Neural cell (in vitro differentiated cells): ENCODE measurements around the gene LPCAT3. TPM values are rescaled to one million over a fixed set of nuclear protein-coding genes. Genes with fewer than 3 reads are reported as not detected.
"Not testable (repeated sequence)": the region's sequence is repeated elsewhere in the genome, so short reads cannot be mapped to it uniquely, and the experiment has no call there.

Experiments
- H2AFZ ChIP-seq: fragments of 200-600, 300-800 bp; sonication (generic), shearing (Covaris generic); 2 replicates; pipeline ENCODE4 v1.6.0; 2014; ENCODE audit warnings: low read depth, mild to moderate bottlenecking, antibody characterized with exemption, low read length, moderate library complexity
- H3F3A ChIP-seq: fragments of 200-600 bp; shearing (Covaris generic); 2 replicates; pipeline ENCODE4 v1.6.1; 2016; ENCODE audit warnings: mild to moderate bottlenecking, moderate library complexity, mixed read lengths, antibody characterized with exemption, low read length; ENCODE audit not compliant: insufficient read depth, poor library complexity, severe bottlenecking
- H3K27ac ChIP-seq: fragments of 200-600, 300-800 bp; sonication (generic), shearing (Covaris generic); 2 replicates; pipeline ENCODE4 v1.5.1; 2014; ENCODE audit warnings: mild to moderate bottlenecking, low read length, moderate library complexity
- H3K27me3 ChIP-seq: fragments of 300-800, 200-600 bp; sonication (generic), shearing (Covaris generic); 2 replicates; pipeline ENCODE4 v1.6.0; 2014; ENCODE audit warnings: mild to moderate bottlenecking, low read depth, low read length, moderate library complexity; ENCODE audit not compliant: insufficient read depth
- H3K36me3 ChIP-seq: fragments of 300-800, 200-600 bp; sonication (generic), shearing (Covaris generic); 2 replicates; pipeline ENCODE4 v1.5.1; 2014; ENCODE audit warnings: mild to moderate bottlenecking, antibody characterized with exemption, low read length, moderate library complexity; ENCODE audit not compliant: insufficient read depth
- H3K4me2 ChIP-seq: fragments of 300-800, 200-600 bp; sonication (generic), shearing (Covaris generic); 2 replicates; pipeline ENCODE4 v1.6.0; 2014; ENCODE audit warnings: mild to moderate bottlenecking, low read length
- H3K4me3 ChIP-seq: fragments of 300-800, 200-600 bp; sonication (generic), shearing (Covaris generic); 2 replicates; pipeline ENCODE4 v1.5.1; 2014; ENCODE audit warnings: mild to moderate bottlenecking, low read length, moderate library complexity
- H3K79me2 ChIP-seq: fragments of 200-600 bp; shearing (Covaris generic); replicated peaks from 2 replicates; pipeline ENCODE4 v1.6.0; 2014; ENCODE audit warnings: mild to moderate bottlenecking, low read length, moderate library complexity; ENCODE audit not compliant: insufficient read depth
- H3K9ac ChIP-seq: fragments of 300-800, 200-600 bp; sonication (generic), shearing (Covaris generic); 2 replicates; pipeline ENCODE4 v1.6.1; 2016; ENCODE audit warnings: mild to moderate bottlenecking, low read length, mixed read lengths
- H3K9me2 ChIP-seq: fragments of 200-600 bp; shearing (Covaris generic); 2 replicates; pipeline ENCODE4 v1.6.1; 2016; ENCODE audit warnings: mild to moderate bottlenecking, low read length, mixed read lengths; ENCODE audit not compliant: insufficient read depth
- H3K9me3 ChIP-seq: fragments of 200-600, 300-800 bp; sonication (generic), shearing (Covaris generic); 2 replicates; pipeline ENCODE4 v1.6.1; 2016; ENCODE audit warnings: mild to moderate bottlenecking, mixed run types, low read length, moderate library complexity, mixed read lengths
- H4K20me1 ChIP-seq: fragments of 200-600 bp; shearing (Covaris generic); 2 replicates; pipeline ENCODE4 v1.6.1; 2016; ENCODE audit warnings: mild to moderate bottlenecking, mixed run types; ENCODE audit not compliant: insufficient read depth
- CTCF ChIP-seq: fragments of 450-650 bp; IDR thresholded peaks from 2 replicates; pipeline ENCODE4 v1.5.1; 2014; ENCODE audit warnings: antibody characterized with exemption, mild to moderate bottlenecking, moderate library complexity; ENCODE audit not compliant: poor library complexity, severe bottlenecking
- EP300 ChIP-seq: fragments of 450-650 bp; conservative IDR thresholded peaks from 2 replicates; pipeline ENCODE4 v1.6.1; 2014; ENCODE audit warnings: antibody characterized with exemption, mild to moderate bottlenecking, moderate library complexity; ENCODE audit not compliant: poor library complexity, severe bottlenecking
- EZH2 ChIP-seq: fragments of 200-600, 300-800 bp; shearing (Covaris generic), sonication (generic); IDR thresholded peaks from 2 replicates; pipeline ENCODE4 v1.6.1; 2014; ENCODE audit warnings: antibody characterized with exemption, low read length, borderline replicate concordance, mild to moderate bottlenecking; ENCODE audit not compliant: insufficient read depth, poor library complexity, severe bottlenecking
- MXI1 ChIP-seq: fragments of 450-650 bp; conservative IDR thresholded peaks from 2 replicates; pipeline ENCODE4 v1.6.1; 2014; ENCODE audit warnings: antibody characterized with exemption, mild to moderate bottlenecking; ENCODE audit not compliant: poor library complexity, severe bottlenecking
- POLR2AphosphoS5 ChIP-seq: IDR thresholded peaks from 2 replicates; pipeline ENCODE4 v1.6.1; 2012
- RAD21 ChIP-seq: fragments of 450-650 bp; conservative IDR thresholded peaks from 2 replicates; pipeline ENCODE4 v1.6.1; 2014; ENCODE audit warnings: antibody characterized with exemption, mild to moderate bottlenecking, moderate library complexity
- REST ChIP-seq: IDR thresholded peaks from 2 replicates; pipeline ENCODE4 v1.6.1; 2012; ENCODE audit warnings: borderline replicate concordance
- SMC3 ChIP-seq: fragments of 450-650 bp; conservative IDR thresholded peaks from 2 replicates; pipeline ENCODE4 v1.6.1; 2014; ENCODE audit warnings: antibody characterized with exemption, mild to moderate bottlenecking, moderate library complexity; ENCODE audit not compliant: poor library complexity
- TAF1 ChIP-seq: IDR thresholded peaks from 2 replicates; pipeline ENCODE4 v1.6.1; 2012; ENCODE audit warnings: low read depth
- polyA plus RNA-seq: library from polyadenylated mRNA; depleted of rRNA; stranded (reverse); fragments of >200 nt; gene quantifications from 2 replicates; pipeline ENCODE4 v1.2.3, GENCODE V29; 2014

Gene LPCAT3
- polyA plus RNA-seq, 1 donor from 2014 or later, result 14.4 TPM

- Histone ChIP-seq H3K27me3 (no peaks in the 10 kb centered on the region), H3K9me2 (no peaks in the 10 kb centered on the region), H3K9ac (no peak overlapping the region), H3F3A (no peaks in the 10 kb centered on the region), H3K4me2 (no peak overlapping the region), H3K79me2 (peaks cover 4% of the 10 kb centered on the region), H4K20me1 (no peaks in the 10 kb centered on the region), H3K4me3 (no peak overlapping the region), H3K9me3 (no peaks in the 10 kb centered on the region), H3K27ac (no peak overlapping the region), H2AFZ (no peak overlapping the region), H3K36me3 (no peaks in the 10 kb centered on the region)
- TF ChIP-seq EZH2, result no peak
- TF ChIP-seq SMC3, result no peak
- no peak for TF ChIP-seq REST
- no peak for TF ChIP-seq MXI1
- TF ChIP-seq EP300, result no peak
- no peak for TF ChIP-seq TAF1
- no peak for TF ChIP-seq POLR2AphosphoS5
- no peak for TF ChIP-seq CTCF
- no peak for TF ChIP-seq RAD21
Observed at GRCh38 chr12:7013101-7013500, 5.2 kb downstream of the LPCAT3 start.

- Histone ChIP-seq H2AFZ (no peak overlapping the region), H3K9me2 (no peaks in the 10 kb centered on the region), H3K4me2 (no peak overlapping the region), H3K4me3 (no peak overlapping the region), H3K27me3 (no peaks in the 10 kb centered on the region), H3K79me2 (peaks cover 4% of the 10 kb centered on the region), H4K20me1 (no peaks in the 10 kb centered on the region), H3F3A (no peaks in the 10 kb centered on the region), H3K9me3 (no peaks in the 10 kb centered on the region), H3K9ac (no peak overlapping the region), H3K36me3 (no peaks in the 10 kb centered on the region), H3K27ac (no peak overlapping the region)
- TF ChIP-seq EP300, result no peak
- TF ChIP-seq RAD21, result no peak
- no peak for TF ChIP-seq EZH2
- no peak for TF ChIP-seq MXI1
- no peak for TF ChIP-seq POLR2AphosphoS5
- no peak for TF ChIP-seq SMC3
- no peak for TF ChIP-seq REST
- no peak for TF ChIP-seq CTCF
Observed at GRCh38 chr12:7012024-7012607, 6.2 kb downstream of the LPCAT3 start.

- H3K4me3 ChIP-seq, H3K9me2 ChIP-seq, H2AFZ ChIP-seq, H3K9ac ChIP-seq, H3K27me3 ChIP-seq, H3K27ac ChIP-seq, H3K4me2 ChIP-seq, H3F3A ChIP-seq, H3K9me3 ChIP-seq, H3K36me3 ChIP-seq, H4K20me1 ChIP-seq, H3K79me2 ChIP-seq: not testable (repeated sequence)
Observed at GRCh38 chr12:7011398-7011797, 6.9 kb downstream of the LPCAT3 start.
